ENCODE measurements around the gene SUCLA2.

- TF ChIP-seq CTCF (conservative IDR thresholded peaks at IDR 0.05; ENCODE audit: low read depth in 2 of 2) (no peak), REST (IDR thresholded peaks at IDR 0.05; ENCODE audit: unreplicated experiment) (no peak), STAT1 (IDR thresholded peaks at IDR 0.05; ENCODE audit: unreplicated experiment) (no peak), EZH2 (IDR thresholded peaks at IDR 0.05; ENCODE audit: low read depth, unreplicated experiment) (no peak), POLR2AphosphoS5 (IDR thresholded peaks at IDR 0.05; ENCODE audit: low read depth) (no peak), CREB1 (CRISPR knock-in tag; IDR thresholded peaks at IDR 0.05; ENCODE audit: low read depth) (no peak), JUNB (IDR thresholded peaks at IDR 0.05; ENCODE audit: unreplicated experiment) (no peak), NANOG (IDR thresholded peaks at IDR 0.05; ENCODE audit: borderline replicate concordance) (no peak), ETS1 (IDR thresholded peaks at IDR 0.05) (no peak), ZNF114 (CRISPR knock-in tag; IDR thresholded peaks at IDR 0.05) (no peak), EZH2phosphoT487 (IDR thresholded peaks at IDR 0.05; ENCODE audit: unreplicated experiment) (no peak), ZNF462 (CRISPR knock-in tag; IDR thresholded peaks at IDR 0.05) (no peak), ZNF331 (CRISPR knock-in tag; IDR thresholded peaks at IDR 0.05; ENCODE audit: low read depth) (no peak)
These were observed 36.2 kb downstream of the SUCLA2 start for GRCh38 chr13:47964863-47965262.

Measured in GM23338 (cell line).